BJ (cell line): ENCODE results near the gene PLXNA2. TPM values are rescaled to one million over a fixed set of nuclear protein-coding genes. Genes with fewer than 3 reads are reported as not detected.

Experiments used
- CTCF ChIA-PET: fragments of 350-600 bp; formaldehyde crosslinking; extraction: SDS; loops from one replicate; lab custom pipeline; 2021; ENCODE audit warnings: antibody characterized with exemption, inconsistent platforms; lab: Yijun Ruan, JAX
- POLR2A ChIA-PET: fragments of 300-600 bp; sonication (Branson Sonifier 250); formaldehyde crosslinking; extraction: SDS; loops from one replicate; lab custom pipeline; 2021; ENCODE audit warnings: antibody characterized with exemption; lab: Charles Lee
- DNase-seq: peaks from one replicate; pipeline ENCODE4 v3.0.0-alpha.2; 2011; ENCODE audit warnings: low read depth
- H3K27me3 ChIP-seq: 2 replicates; pipeline ENCODE4 v1.6.0; 2011; ENCODE audit warnings: low read length; ENCODE audit not compliant: control insufficient read depth, insufficient read depth
- H3K36me3 ChIP-seq: 2 replicates; pipeline ENCODE4 v1.5.1; 2011; ENCODE audit warnings: low read length; ENCODE audit not compliant: control insufficient read depth, insufficient read depth
- H3K4me3 ChIP-seq: 2 replicates; pipeline ENCODE4 v1.5.1; 2011; ENCODE audit warnings: low read depth, mild to moderate bottlenecking, control low read depth, low read length
- CTCF ChIP-seq: IDR thresholded peaks from 2 replicates; pipeline ENCODE4 v1.5.1; 2011; ENCODE audit warnings: low read depth, mild to moderate bottlenecking, control low read depth, inconsistent platforms, low read length, moderate library complexity; ENCODE audit not compliant: insufficient read depth
- polyA plus RNA-seq: library from polyadenylated mRNA; depleted of rRNA; stranded (reverse); fragments of >200 nt; gene quantifications from 2 replicates; pipeline ENCODE4 v1.2.3, GENCODE V29; 2011

The PLXNA2 gene
- polyA plus RNA-seq, 1 experiment = 2.7 TPM

GRCh38 chr1:208103597-208104513 lies 140.3 kb downstream of the PLXNA2 start:
- POLR2A ChIA-PET = no interaction called here
- Histone ChIP-seq H3K36me3 (no peaks in the 10 kb centered on the region), H3K27me3 (no peaks in the 10 kb centered on the region), H3K4me3 (no peak overlapping the region)
- CTCF ChIA-PET = interaction anchor here (1.2 to 5.7 kb wide), 2 partner anchors 11 to 28 kb away, joined by 3 to 36 read pairs; no protein-coding TSS in a partner anchor
- TF ChIP-seq CTCF = no peak
- no peak for DNase-seq

DNA sequence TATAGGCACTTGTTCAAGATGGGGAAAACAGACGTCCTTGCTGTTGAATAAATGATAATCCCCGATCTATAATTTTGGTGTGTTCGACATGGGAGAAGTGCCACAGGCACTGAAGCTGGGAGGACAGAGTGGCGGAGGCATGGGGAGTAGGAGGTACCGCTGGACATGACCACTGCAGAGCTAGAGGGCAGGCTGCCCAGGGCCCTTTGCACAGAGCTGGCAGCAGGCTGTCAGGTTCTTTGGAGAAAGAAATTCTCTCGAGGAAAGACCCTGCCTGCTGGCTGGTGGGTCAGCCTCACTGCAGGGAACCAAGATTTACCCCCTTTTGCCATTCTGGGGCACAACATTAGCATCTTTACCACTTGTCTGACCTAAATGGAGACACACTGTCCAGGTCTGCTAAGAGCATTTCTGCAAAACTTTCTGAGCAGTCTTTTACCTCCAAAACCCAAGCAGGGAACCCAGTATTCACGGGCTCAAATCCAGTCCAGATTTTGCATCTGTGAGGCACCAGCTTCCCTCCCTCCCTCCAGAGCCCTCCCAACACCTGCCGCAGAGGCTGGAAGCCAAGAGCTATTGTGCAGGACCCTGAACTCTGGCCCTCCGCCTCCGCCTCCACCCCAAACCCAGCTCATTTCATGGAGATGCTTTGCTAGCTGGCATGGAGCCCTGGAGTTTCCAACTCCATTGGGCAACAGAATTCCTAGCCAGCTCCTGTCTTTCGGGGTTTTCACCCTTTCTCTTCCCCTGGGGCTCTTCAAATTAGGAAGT lies 142.3 kb downstream of the PLXNA2 start:
- POLR2A ChIA-PET = no interaction called here
- TF ChIP-seq CTCF = no peak
- no peaks in the 10 kb centered on the region for H3K27me3 ChIP-seq
- CTCF ChIA-PET = interaction anchor here (0.6 to 5.7 kb wide), 6 partner anchors 9 to 130 kb away, joined by 3 to 36 read pairs (median 4); no protein-coding TSS in a partner anchor
- H3K4me3 ChIP-seq = no peak overlapping the region
- DNase-seq = no peak
- H3K36me3 ChIP-seq = no peaks in the 10 kb centered on the region

DNA sequence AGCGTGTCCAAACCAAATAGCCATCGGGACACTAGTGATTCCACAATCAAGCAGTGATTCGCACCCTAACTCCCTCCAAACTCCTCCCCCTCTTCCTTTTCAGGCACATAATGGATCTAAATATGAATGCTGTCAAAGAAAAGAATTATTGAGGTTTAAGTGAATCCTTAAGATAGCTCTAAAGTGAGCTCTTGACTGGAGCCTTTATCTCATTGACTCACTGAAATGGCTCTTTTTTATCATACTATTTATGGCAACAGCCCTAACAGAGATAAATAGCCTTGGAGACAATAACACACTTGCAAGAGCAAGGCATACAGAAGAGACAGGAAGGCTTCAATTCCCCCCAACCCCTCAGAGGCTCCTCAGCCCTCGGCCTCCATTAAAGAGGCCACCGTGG lies 143.3 kb downstream of the PLXNA2 start:
- H3K4me3 ChIP-seq = no peak overlapping the region
- H3K27me3 ChIP-seq = no peaks in the 10 kb centered on the region
- CTCF ChIA-PET = interaction anchor here (1.4 to 5.7 kb wide), 5 partner anchors 8 to 131 kb away, joined by 3 to 36 read pairs (median 4); no protein-coding TSS in a partner anchor
- H3K36me3 ChIP-seq = no peaks in the 10 kb centered on the region
- no peak for TF ChIP-seq CTCF
- DNase-seq = no peak
- POLR2A ChIA-PET = no interaction called here

GRCh38 chr1:208100106-208100505 lies 144.1 kb downstream of the PLXNA2 start:
- no peak for TF ChIP-seq CTCF
- ChIA-PET POLR2A (no interaction called here), CTCF (interaction anchor here (1.6 to 5.7 kb wide), 3 partner anchors 8 to 132 kb away, joined by 3 to 36 read pairs (median 5); no protein-coding TSS in a partner anchor)
- Histone ChIP-seq H3K36me3 (peaks cover 2% of the 10 kb centered on the region; the same call in 1 of the 2 replicates), H3K4me3 (no peak overlapping the region), H3K27me3 (no peaks in the 10 kb centered on the region)
- no peak for DNase-seq

- ChIA-PET POLR2A (no interaction called here), CTCF (no interaction called here)
- DNase-seq = no peak
- TF ChIP-seq CTCF = no peak
- H3K36me3 ChIP-seq = peaks cover 2% of the 10 kb centered on the region; the same call in 1 of the 2 replicates
- H3K4me3 ChIP-seq = no peak overlapping the region
- H3K27me3 ChIP-seq = no peaks in the 10 kb centered on the region
Measured at GRCh38 chr1:208098773-208099172, 145.4 kb downstream of the PLXNA2 start.
